ENCODE measurements around the gene RNF186.

DNA sequence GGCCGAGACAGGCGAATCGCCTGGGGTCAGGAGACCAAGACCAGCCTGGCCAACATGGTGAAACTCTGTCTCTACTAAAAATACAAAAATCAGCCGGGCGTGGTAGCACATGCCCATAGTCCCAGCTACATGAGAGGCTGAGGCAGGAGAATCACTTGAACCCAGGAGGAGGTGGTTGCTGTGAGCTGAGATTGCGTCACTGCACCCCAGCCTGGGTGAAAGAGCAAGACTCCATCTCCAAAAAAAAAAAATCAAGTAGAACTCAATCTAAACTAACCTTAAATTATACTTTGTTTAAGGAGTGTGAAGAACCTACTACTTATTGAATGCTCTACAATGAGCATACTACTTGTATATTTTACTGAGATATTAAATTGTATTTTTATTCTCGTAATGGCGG is 30.5 kb upstream of the RNF186 start:
- TF ChIP-seq POLR2AphosphoS5 (IDR thresholded peaks at IDR 0.05) = no peak
- TF ChIP-seq, protein P1, sequence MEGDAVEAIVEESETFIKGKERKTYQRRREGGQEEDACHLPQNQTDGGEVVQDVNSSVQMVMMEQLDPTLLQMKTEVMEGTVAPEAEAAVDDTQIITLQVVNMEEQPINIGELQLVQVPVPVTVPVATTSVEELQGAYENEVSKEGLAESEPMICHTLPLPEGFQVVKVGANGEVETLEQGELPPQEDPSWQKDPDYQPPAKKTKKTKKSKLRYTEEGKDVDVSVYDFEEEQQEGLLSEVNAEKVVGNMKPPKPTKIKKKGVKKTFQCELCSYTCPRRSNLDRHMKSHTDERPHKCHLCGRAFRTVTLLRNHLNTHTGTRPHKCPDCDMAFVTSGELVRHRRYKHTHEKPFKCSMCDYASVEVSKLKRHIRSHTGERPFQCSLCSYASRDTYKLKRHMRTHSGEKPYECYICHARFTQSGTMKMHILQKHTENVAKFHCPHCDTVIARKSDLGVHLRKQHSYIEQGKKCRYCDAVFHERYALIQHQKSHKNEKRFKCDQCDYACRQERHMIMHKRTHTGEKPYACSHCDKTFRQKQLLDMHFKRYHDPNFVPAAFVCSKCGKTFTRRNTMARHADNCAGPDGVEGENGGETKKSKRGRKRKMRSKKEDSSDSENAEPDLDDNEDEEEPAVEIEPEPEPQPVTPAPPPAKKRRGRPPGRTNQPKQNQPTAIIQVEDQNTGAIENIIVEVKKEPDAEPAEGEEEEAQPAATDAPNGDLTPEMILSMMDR (IDR thresholded peaks at IDR 0.05 in 8 of 11, conservative IDR thresholded peaks at IDR 0.05 in 3 of 11) = no peak
- TF ChIP-seq POLR2A (IDR thresholded peaks at IDR 0.05) = no peak

All from spleen (tissue), 7 donors.